Ureter (tissue), 1 donor: ENCODE results near the gene AFG1L. TPM values are rescaled to one million over a fixed set of nuclear protein-coding genes. Genes with fewer than 3 reads are reported as not detected.
"Not testable (repeated sequence)": the region's sequence is repeated elsewhere in the genome, so short reads cannot be mapped to it uniquely, and the experiment has no call there.

Source experiments
- DNase-seq: peaks from one replicate; pipeline ENCODE4 v3.0.0-alpha.2; 2020; ENCODE audit warnings: low spot score
- total RNA-seq: library from RNA; stranded (reverse); gene quantifications from one replicate; pipeline ENCODE4 v1.2.4, GENCODE V29; 2023
- donor health status: DM: yes; HTN: yes; CAD: no.

The AFG1L gene
- total RNA-seq, 1 donor from 2014 or later = 14.5 TPM

GRCh38 chr6:108288742-108289141, 6.1 kb upstream of the AFG1L start:
- no peak for DNase-seq

DNA sequence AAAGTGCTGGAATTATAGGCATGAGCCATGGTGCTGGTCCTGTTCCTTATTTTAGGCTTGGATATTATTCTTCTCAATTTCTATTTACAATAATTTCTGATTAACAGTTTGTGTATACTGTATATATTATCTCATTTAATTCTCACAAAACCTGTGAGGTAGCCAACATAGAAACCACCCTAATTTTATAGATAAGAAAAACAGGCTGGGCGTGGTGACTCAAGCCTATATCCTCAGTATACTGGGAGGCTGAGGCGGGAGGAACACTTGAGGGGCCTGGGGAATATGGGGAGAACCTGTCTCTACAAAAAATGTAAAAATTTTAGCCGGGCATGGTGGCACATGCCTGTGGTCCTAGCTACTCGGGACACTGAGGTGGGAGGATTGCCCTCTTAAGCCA, 3.8 kb upstream of the AFG1L start:
- DNase-seq = no peak

GRCh38 chr6:108292561-108292960, 2.3 kb upstream of the AFG1L start:
- not testable (repeated sequence) for DNase-seq

GRCh38 chr6:108293527-108294296, 1.1 kb upstream of the AFG1L start:
- DNase-seq = no peak

DNA sequence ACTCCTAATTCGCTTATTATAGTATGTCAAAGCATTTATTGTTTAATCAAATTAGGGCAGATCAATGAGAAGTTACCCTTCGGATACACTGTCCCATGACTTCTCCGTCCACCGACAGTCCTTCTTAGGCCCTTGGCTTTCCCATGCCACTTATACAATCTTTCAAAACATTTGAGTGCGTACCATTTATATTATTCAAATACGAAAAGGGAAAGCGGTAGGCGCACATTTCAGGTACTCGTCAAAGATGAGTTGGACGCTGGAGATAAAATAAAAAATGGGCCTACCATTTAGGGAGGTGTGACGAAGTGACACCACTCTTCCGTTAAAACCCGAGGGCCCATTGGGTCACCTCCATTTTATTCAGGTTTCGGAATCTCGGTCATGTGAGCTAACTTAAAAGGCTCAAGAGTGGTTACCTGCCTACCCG, 542 bp upstream of the AFG1L start:
- no peak for DNase-seq

GRCh38 chr6:108295676-108296075, 822 bp downstream of the AFG1L start:
- no peak for DNase-seq

- DNase-seq = no peak
These were observed 7.5 kb downstream of the AFG1L start for GRCh38 chr6:108302386-108302785.

DNA sequence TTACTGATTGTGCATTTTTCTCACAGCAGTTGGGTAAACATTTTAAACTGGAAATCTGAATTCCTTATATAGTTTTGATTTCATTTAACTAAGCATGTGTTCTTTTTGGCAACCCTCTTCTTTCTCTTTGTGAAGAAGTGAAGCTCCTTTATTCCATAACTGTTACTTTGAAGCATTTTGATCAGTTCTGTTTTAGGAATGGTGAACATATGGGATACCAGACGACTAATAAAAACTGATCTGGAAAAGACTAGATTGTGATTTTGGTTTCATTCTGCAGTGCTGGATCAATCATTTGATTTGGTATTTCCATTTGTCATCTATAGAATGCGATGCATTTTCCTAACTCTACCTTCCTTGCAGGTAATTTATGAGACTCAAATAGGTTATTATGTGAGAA, 9.8 kb downstream of the AFG1L start:
- no peak for DNase-seq

- DNase-seq = not testable (repeated sequence)
These were observed 13.8 kb downstream of the AFG1L start for GRCh38 chr6:108308641-108309040.

GRCh38 chr6:108309844-108310243, 15.0 kb downstream of the AFG1L start:
- DNase-seq = no peak

DNA sequence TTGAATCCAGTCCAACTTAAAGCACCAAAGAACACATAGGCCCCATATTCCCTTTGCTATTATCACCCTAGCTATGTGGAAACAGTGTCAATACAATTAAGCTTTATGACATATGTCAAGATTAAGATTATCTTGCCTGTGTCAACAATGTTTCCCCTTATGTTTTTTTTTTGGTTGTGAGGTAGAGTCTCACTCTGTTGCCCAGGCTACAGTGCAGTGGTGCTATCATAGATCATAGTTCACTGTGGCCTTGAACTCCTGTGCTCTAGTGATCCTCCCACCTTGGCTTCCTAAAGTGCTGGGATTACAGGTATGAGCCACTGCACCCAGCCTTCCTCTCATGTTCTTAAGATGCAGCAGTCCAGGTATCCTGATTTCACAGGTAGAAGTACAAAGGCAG, 17.8 kb downstream of the AFG1L start:
- no peak for DNase-seq

- DNase-seq = no peak
These were observed 26.4 kb downstream of the AFG1L start for GRCh38 chr6:108321253-108321747.

GRCh38 chr6:108322728-108323127, 27.9 kb downstream of the AFG1L start:
- no peak for DNase-seq

- no peak for DNase-seq
These were observed 29.0 kb downstream of the AFG1L start for GRCh38 chr6:108323710-108324466.

DNA sequence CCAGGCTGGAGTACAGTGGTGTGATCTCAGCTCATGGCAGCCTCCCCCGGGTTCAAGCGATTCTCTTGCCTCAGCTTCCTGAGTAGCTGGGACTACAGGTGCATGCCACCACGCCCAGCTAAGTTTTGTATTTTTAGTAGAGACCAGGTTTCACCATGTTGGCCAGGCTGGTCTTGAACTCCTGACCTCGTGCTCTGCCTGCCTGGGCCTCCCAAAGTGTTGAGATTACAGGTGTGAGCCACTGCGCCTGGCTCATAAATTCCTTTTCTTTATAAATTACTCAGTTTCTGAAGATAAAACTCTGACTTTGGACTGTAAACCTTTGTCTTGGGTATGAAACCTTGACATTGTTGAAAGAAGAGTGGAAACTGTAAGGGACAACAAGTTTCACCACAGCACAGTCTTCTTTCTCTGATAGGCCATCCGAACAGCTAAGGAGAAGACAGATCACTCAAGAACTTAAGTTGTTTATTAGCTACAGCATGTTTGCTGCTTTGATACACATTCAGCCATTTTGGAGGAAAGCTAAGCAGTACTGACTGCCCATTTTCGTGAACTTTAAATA, 35.4 kb downstream of the AFG1L start:
- not testable (repeated sequence) for DNase-seq

DNA sequence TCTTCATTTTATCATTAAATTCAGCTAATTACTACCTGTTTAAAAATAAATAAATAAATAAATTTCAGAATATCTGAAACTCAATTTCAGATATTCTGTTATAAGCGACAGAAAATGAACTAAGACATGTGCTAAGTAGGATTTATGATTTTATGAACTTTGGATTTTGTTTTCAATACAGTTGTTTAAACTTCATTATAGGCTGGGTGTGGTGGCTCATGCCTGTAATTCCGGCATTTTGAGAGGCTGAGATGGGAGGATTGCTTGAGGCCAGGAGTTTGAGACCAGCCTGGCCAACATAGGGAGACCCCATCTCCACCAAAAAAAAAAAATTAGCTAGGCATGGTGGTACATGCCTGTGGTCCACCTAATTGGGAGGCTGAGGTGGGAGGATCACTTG, 36.0 kb downstream of the AFG1L start:
- DNase-seq = no peak

- no peak for DNase-seq
These were observed 37.1 kb downstream of the AFG1L start for GRCh38 chr6:108331982-108332381.

- DNase-seq = no peak
These were observed 42.1 kb downstream of the AFG1L start for GRCh38 chr6:108336971-108337370.

- DNase-seq = no peak
These were observed 42.9 kb downstream of the AFG1L start for GRCh38 chr6:108337721-108338120.

- DNase-seq = no peak
These were observed 46.5 kb downstream of the AFG1L start for GRCh38 chr6:108341372-108341771.

- no peak for DNase-seq
These were observed 49.0 kb downstream of the AFG1L start for GRCh38 chr6:108343894-108344293.

GRCh38 chr6:108348655-108349349, 53.9 kb downstream of the AFG1L start:
- no peak for DNase-seq
